NCI-H2081 treated with DMSO at 0.1 percent for 48 hours (cell line): Measurements from ENCODE around the gene SBK3.
A peak's percentile ranks its signal among the peaks of the same experiment; 100 is the strongest.
"Not testable (repeated sequence)": the region's sequence is repeated elsewhere in the genome, so short reads cannot be mapped to it uniquely, and the experiment has no call there.

Experiments
- DNase-seq: peaks from one replicate; lab custom pipeline; 2025; lab: John Stamatoyannopoulos, UW

Gene SBK3

GRCh38 chr19:55516878-55517620 is 28.3 kb downstream of the SBK3 start:
- DNase-seq, result peak; percentile 54

DNA sequence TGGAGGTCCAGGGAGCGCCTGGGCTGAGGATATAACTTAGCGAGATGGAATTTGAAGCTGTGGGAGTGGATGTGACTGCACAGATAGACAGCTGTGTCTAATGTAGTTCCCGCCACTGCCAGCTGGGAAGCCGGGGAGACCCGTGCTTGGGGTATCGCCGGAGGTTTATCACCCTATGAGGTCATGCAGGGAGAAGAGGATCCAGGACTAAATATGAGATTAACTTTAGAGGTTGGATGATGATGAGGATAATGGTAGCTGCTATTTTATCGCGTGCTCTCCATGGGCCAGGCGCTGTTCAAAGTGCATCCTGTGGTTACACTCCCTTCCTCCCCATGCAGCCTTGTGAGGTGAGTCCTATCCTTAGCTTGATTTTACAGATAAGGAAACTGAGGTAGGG is 37.2 kb downstream of the SBK3 start:
- no peak for DNase-seq

DNA sequence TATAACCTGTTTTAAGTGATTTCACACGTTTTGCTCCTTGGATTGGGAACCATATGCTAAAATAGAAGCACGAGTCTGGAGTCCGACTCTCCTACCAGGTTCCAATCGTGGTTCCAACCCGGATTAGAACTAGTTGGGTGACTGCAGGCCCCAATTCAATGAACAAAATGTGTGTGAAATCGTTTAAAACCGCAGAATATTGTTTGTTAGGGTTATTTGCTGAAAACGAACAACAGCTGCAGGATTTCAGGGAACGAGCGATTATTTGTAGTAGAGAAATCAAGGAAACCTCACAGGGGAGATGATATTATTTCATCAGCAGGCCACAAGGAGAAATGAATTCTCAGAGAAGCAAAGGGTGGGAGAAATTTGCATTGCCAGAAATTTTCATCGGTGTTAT is 40.4 kb downstream of the SBK3 start:
- no peak for DNase-seq

DNA sequence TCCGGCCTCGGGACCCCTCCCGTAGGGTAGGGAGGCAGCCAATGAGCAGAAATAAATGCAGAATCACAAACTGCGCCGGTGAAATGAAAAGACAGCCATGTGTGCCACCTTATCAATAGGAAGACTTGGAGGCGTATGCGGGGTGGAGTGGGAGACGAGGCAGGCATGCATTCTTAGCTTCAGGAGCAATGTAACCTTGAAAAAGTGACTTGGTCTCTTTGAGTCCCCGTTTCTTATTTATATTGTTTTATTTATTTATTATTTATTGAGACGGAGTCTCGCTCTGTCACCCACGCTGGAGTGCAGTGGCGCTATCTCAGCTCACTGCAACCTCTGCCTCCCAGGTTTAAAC is 41.1 kb downstream of the SBK3 start:
- no peak for DNase-seq

GRCh38 chr19:55503502-55504251 is 41.7 kb downstream of the SBK3 start:
- peak; percentile 75 for DNase-seq

DNA sequence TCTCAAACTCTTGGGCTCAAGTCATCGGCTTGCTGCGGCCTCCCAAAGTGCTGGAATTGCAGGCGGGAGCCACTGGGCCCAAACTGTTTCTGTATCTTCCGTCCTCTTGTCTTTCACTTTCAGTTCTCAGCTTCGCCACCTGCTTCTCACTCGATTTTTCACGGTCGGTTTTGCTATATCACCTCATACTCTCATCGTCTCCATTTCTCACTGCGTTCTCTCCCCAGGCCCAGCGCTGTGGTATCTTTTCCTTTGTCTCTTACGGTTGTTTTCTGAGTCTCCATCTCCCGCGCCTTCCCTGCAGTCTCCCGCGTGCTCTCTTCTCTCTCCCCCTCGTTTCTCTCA is 42.2 kb downstream of the SBK3 start:
- DNase-seq, result no peak

DNA sequence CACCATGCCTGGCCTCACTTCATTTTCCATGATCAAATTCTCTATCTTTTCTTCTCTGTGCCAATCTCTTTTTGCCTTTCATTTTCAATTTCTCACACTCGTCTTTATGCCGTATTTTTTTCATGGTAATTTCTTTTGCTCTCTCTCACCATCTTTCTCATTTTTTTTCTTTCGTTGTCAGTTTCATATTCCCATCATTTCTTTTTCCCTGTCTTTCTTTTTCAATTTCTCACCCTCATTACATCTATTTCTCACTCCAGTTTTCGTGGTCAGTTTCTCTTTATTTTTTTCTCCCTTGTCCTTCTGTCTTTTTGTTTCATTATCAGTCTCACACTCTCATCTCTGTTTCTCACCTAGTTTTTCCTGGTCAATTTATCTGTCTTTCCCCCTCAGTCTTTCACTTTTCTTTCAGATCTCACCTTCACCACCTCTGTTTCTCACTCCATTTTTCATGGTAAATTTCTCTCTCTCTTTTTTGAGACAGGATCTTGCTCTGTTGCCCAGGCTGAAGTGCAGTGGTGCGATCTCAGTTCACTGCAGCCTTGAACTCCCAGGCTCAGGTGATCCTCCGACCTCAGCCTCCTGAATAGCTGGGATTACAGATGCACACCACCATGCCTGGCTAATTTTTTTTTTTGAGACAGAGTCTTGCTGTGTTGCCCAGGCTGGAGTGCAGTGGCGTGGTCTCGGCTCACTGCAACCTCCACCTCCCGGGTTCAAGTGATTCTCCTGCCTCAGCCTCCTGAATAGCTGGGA is 43.0 kb downstream of the SBK3 start:
- DNase-seq, result no peak

DNA sequence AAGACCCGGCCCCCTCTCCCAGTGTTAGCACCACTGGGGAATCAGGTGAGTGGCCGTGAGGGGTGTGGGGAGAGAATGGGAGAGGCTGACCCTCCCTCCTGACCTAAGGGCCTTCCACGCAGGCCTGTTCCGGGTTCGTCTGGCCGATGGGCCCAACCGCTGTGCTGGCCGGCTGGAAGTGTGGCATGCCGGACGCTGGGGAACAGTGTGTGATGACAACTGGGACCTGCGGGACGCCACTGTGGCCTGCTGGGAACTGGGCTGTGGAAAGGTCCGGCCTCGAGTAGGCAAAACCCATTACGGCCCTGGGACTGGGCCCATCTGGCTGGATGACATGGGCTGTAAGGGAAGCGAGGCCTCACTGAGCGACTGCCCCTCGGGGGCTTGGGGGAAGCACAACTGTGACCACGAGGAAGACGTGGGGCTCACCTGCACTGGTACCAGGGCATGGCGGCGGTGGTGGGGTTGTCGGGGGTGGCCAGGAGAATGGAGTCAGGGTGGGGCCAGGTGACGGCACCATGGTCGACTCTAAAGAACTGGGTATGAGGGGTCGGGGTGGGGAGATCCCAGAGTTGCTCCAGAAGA is 44.9 kb downstream of the SBK3 start:
- no peak for DNase-seq

GRCh38 chr19:55498246-55498840 is 47.0 kb downstream of the SBK3 start:
- DNase-seq, result peak; percentile 74

DNA sequence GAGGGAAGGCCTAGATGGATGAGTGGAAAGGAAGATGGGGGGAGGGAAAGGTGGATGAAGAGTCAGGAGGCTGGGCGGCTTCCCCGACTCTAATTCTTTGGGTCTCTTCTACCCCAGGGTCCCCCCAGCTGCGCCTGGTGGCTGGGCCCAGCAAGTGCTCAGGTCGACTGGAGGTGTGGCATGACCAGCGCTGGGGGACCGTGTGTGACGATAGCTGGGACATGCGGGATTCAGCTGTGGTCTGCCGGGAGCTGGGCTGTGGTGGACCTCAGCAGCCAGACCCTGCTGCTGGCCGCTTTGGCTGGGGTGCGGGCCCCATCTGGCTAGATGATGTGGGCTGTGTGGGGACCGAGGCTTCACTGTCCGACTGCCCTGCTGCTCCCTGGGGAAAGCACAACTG is 47.6 kb downstream of the SBK3 start:
- no peak for DNase-seq

- not testable (repeated sequence) for DNase-seq
Measured at GRCh38 chr19:55496820-55497219, 48.5 kb downstream of the SBK3 start.

- DNase-seq, result no peak
Measured at GRCh38 chr19:55495646-55496349, 49.5 kb downstream of the SBK3 start.

GRCh38 chr19:55494172-55494761 is 51.1 kb downstream of the SBK3 start:
- no peak for DNase-seq

GRCh38 chr19:55493645-55494171 is 51.6 kb downstream of the SBK3 start:
- DNase-seq, result no peak

GRCh38 chr19:55493052-55493644 is 52.2 kb downstream of the SBK3 start:
- DNase-seq, result no peak

GRCh38 chr19:55492362-55492944 is 52.9 kb downstream of the SBK3 start:
- no peak for DNase-seq

- DNase-seq, result no peak
Measured at GRCh38 chr19:55491546-55492360, 53.6 kb downstream of the SBK3 start.
